Measurements from ENCODE around the gene GDF7.

Gene GDF7

DNA sequence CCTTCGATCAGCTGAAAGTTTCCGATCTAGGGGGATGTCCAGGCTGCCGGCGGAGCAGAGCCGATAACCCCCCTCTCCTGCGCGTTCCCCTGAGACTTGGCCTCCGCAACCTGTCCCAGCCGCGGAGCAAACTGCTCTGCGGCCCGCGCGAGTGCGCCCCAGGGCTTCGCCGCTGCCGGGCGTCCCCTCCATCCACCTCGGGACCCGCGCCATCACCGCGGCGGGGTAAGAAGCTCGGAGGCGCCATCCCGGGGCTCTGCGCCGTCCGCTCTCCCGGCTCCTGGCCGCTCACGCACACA lies 990 bp upstream of the GDF7 start:
- DNase-seq (ENCODE audit: low spot score): no peak
- TF ChIP-seq, protein P1, sequence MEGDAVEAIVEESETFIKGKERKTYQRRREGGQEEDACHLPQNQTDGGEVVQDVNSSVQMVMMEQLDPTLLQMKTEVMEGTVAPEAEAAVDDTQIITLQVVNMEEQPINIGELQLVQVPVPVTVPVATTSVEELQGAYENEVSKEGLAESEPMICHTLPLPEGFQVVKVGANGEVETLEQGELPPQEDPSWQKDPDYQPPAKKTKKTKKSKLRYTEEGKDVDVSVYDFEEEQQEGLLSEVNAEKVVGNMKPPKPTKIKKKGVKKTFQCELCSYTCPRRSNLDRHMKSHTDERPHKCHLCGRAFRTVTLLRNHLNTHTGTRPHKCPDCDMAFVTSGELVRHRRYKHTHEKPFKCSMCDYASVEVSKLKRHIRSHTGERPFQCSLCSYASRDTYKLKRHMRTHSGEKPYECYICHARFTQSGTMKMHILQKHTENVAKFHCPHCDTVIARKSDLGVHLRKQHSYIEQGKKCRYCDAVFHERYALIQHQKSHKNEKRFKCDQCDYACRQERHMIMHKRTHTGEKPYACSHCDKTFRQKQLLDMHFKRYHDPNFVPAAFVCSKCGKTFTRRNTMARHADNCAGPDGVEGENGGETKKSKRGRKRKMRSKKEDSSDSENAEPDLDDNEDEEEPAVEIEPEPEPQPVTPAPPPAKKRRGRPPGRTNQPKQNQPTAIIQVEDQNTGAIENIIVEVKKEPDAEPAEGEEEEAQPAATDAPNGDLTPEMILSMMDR (IDR thresholded peaks at IDR 0.05): no peak
- H3K4me3 ChIP-seq: peak overlapping the region; percentile 83
- H3K27ac ChIP-seq: peak overlapping the region; percentile 75 to 92

DNA sequence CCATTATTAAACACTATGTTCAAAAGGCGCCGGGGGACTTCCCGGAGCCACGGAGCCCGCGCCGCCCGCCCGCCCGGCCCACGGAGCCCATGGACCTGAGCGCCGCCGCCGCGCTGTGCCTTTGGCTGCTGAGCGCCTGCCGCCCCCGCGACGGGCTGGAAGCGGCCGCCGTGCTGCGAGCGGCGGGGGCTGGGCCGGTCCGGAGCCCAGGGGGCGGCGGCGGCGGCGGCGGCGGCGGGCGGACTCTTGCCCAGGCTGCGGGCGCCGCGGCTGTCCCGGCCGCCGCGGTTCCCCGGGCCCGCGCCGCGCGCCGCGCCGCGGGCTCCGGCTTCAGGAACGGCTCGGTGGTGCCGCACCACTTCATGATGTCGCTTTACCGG lies 197 bp downstream of the GDF7 start:
- peak overlapping the region; percentile 75 to 92 for H3K27ac ChIP-seq
- TF ChIP-seq, protein P1 (IDR thresholded peaks at IDR 0.05): no peak
- peak; percentile 63 for DNase-seq (ENCODE audit: low spot score)
- peak overlapping the region; percentile 83 for H3K4me3 ChIP-seq

DNA sequence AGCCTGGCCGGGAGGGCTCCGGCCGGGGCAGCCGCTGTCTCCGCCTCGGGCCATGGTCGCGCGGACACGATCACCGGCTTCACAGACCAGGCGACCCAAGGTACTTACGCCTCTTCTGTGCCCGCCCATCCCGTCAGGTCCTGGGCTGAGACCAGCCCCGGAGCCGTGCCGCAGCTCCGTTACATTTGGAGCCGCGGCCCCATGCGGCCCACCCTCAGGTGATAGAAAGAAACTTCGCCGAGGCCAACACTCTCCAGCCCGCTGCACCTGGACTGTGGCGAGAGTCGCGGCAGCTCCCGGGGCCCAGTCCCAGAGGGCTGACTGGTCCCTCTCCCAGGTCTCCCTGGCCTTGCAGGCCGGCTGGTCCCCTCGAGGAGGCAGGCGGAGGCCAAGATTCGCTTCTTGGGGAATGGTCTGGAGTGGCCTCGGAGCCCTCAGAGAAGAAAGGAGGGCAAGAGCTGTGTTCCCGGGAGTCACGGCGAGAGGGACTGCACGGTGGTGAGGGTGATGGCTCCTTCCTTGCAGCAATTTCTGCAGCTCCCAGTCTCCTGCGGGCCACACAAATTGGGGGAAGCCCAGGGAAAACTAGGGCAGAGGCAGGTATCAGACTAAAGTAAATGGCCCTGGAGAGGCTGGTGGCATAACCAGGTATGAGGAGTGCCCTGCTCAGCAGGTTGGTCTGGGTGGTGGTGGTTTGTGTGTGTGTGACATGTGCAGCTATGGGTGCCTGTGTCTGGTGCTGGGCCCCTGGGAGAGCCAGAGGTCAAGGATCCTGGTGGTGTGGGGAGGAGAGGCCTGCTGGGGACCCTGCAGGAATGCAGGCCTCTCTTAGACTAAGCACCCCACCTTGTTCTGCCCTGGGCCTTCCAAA lies 822 bp downstream of the GDF7 start:
- DNase-seq (ENCODE audit: low spot score): no peak
- H3K4me3 ChIP-seq: peak overlapping the region; percentile 83
- peak overlapping the region; percentile 43 to 92 for H3K27ac ChIP-seq
- TF ChIP-seq, protein P1 (IDR thresholded peaks at IDR 0.05): no peak

DNA sequence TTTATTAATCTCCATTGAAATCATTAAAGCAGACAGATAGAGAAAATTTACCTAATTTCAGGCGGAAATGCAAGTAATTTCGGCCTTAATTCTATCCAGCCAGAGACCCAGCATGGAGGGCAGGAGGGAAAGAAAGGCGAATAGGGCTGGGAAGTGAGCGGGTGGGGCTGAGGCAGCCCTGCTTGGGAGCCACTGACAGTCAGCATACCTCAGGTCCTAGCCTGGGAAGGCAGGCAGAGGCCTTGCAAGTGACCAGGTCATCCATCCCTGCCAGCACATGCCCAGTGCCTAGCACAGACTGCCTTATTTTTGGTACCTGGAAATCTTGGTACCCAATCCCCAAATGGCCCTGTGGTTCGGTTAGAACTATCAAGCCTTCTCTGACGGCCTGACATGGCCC lies 1.5 kb downstream of the GDF7 start:
- DNase-seq (ENCODE audit: low spot score): peak; percentile 58
- Histone ChIP-seq H3K27ac (peak overlapping the region in 1 of 2 donors; percentile 92), H3K4me3 (peak overlapping the region; percentile 83)
- TF ChIP-seq, protein P1 (IDR thresholded peaks at IDR 0.05): no peak

DNA sequence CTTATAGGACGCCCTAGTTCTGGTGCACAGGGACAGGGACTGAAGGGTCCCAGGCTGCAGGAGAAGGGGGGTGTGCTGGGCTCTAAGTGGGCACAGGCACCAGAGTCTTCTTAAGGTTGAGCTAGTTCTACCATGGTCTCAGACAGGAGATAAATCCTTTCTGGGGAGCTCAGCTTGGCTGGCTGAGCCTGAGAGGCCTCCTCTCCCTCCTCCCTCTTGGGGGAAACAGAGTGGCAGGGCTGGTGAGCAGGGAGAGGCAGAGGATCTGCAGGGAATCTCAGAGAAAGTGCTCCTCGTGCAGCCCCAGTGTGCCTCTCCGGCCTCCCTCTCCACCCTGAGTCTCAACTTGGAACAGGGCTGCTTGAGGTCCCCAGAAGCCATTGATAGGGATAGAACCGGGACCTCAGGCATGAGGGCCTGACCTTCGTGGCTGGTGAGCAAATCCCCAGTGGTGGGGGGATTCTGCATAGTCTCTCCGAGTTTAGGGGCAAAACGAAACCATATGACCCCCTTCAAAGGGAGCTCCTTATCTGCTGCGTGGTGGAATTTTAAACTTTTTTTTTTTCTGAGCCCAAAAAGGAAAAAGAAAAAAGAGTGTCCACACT lies 2.0 kb downstream of the GDF7 start:
- peak overlapping the region; percentile 83 for H3K4me3 ChIP-seq
- TF ChIP-seq, protein P1 (IDR thresholded peaks at IDR 0.05): no peak
- peak overlapping the region in 1 of 2 donors; percentile 92 for H3K27ac ChIP-seq
- DNase-seq (ENCODE audit: low spot score): peak; percentile 52

DNA sequence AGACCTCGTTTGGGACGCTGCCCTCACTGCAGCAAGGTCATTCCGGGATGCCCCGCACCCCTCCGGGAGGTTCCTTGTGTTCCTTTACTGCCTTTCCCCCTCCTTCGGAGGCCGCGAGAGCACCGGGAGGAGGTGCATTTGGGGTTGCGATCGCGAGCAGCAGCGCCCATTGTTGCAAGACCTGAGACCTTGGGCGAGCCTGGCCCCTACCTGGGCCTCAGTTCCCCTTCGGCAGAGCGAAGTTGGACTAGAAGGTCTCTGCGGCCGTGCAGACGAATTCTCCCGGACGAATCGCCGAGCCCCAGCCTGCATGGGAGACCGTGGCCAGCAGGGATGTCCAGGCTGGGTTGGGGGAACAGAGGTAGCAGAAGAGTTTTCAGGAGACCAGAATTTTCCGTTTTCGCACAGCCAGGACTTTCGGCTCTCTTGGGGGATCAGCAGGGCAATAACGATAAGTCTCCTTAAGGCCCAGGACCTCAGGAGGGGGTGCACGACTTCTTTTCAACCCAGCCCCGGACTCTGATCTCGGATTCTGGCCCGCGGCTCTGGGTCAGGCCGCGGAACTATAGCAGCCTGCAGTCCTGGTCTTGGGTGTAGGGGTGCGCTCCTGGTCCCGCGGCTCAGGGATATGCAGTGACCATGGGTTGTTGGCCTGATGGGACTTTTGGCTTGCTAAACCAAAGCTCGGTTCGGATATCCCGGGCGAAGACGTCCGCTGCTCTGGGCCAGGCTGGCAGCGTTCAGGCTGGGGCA lies 2.8 kb downstream of the GDF7 start:
- TF ChIP-seq, protein P1 (IDR thresholded peaks at IDR 0.05): no peak
- H3K27ac ChIP-seq: no peak overlapping the region
- DNase-seq (ENCODE audit: low spot score): peak; percentile 68
- H3K4me3 ChIP-seq: no peak overlapping the region

Measured in coronary artery (tissue), 2 donors.